ENCODE measurements around the gene GPC6.

- TF ChIP-seq, protein P1, sequence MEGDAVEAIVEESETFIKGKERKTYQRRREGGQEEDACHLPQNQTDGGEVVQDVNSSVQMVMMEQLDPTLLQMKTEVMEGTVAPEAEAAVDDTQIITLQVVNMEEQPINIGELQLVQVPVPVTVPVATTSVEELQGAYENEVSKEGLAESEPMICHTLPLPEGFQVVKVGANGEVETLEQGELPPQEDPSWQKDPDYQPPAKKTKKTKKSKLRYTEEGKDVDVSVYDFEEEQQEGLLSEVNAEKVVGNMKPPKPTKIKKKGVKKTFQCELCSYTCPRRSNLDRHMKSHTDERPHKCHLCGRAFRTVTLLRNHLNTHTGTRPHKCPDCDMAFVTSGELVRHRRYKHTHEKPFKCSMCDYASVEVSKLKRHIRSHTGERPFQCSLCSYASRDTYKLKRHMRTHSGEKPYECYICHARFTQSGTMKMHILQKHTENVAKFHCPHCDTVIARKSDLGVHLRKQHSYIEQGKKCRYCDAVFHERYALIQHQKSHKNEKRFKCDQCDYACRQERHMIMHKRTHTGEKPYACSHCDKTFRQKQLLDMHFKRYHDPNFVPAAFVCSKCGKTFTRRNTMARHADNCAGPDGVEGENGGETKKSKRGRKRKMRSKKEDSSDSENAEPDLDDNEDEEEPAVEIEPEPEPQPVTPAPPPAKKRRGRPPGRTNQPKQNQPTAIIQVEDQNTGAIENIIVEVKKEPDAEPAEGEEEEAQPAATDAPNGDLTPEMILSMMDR (IDR thresholded peaks at IDR 0.05) = no peak
- no peak for TF ChIP-seq POLR2A (IDR thresholded peaks at IDR 0.05)
These were observed 288.7 kb downstream of the GPC6 start for GRCh38 chr13:93515267-93515666.
